NCI-H2107 treated with DMSO at 0.1 percent for 48 hours (cell line): Measurements from ENCODE around the gene SCART1.
"Not testable (repeated sequence)": the region's sequence is repeated elsewhere in the genome, so short reads cannot be mapped to it uniquely, and the experiment has no call there.

ENCODE experiments used
- DNase-seq: peaks from one replicate; lab custom pipeline; 2025; ENCODE audit not compliant: unreplicated experiment; lab: John Stamatoyannopoulos, UW

Gene SCART1

DNA sequence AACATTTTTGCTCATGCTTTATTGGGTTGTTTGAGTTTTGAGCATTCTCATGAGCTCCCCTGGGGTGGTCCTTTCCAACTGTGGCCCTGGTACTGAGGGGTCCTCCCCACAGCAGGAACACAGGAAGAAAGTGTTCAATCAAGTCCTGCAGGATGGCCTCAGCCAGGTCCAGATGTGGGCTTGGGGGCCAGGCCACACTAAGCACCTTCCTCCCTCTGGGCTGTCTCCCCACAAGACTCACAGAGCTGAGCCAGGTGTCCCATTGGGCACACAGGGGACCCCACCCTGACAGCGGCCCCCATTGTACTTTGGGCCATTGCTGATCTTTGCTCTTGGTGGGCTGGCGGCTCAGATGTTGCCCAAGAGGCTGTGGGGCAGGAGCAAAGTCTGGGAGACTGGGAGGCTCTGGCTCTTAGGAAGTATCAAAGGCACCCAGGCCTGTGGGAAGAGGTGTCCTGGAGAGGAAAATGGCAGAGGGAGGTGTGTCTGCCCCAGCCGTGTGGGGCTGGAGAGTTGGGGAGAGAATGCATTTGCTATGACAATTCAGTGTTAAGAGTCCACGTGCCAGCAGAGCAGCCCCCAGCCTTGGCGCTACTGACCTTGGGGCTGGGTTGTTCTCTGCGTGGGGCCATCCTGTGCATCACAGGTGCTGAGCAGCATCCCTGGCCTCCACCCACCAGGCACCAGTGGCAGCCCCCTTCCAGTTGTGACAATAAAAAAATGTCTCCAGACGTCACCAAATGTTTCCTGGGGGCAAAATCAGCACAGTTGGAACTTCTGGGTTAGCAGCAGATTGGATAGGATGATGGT lies 17.8 kb downstream of the SCART1 start:
- DNase-seq = no peak

DNA sequence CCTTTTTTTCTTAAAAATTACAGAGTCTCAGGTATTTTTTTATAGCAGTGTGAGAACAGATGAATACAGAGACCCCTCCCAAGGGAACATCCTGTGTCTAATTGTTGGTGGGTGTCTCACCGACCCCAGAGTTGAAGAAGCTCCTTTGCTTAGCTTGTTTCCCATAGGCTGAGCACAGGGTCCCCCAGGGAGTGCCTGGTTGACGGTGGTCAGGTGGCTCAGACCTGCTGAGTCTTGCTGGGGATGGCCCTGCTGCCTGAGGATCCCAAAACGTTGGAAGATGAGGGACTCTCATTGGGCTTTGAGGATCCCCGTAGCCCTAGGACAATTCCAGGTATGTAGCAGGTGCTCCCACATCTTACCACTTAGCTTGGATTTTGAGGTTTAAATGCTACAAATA lies 19.5 kb downstream of the SCART1 start:
- DNase-seq = no peak

DNA sequence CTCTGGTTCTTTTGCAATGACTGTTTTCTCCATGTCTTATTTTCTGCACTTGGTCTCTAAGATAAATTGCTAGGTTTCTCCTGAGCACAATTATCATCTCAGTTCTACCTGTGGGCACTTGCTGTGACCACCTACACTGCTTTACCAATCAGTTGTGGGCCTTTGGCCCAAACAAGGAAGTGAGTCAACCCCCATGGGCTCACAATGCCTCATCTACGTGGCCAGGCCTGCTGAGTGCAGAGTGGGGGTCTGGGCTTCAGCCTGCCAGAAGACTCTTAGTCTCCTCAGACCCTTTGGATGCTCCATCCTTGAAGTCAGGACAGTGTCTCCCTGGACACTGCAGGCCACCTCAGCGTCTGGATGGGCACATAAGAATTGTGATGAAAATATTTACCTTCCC lies 20.3 kb downstream of the SCART1 start:
- no peak for DNase-seq

DNA sequence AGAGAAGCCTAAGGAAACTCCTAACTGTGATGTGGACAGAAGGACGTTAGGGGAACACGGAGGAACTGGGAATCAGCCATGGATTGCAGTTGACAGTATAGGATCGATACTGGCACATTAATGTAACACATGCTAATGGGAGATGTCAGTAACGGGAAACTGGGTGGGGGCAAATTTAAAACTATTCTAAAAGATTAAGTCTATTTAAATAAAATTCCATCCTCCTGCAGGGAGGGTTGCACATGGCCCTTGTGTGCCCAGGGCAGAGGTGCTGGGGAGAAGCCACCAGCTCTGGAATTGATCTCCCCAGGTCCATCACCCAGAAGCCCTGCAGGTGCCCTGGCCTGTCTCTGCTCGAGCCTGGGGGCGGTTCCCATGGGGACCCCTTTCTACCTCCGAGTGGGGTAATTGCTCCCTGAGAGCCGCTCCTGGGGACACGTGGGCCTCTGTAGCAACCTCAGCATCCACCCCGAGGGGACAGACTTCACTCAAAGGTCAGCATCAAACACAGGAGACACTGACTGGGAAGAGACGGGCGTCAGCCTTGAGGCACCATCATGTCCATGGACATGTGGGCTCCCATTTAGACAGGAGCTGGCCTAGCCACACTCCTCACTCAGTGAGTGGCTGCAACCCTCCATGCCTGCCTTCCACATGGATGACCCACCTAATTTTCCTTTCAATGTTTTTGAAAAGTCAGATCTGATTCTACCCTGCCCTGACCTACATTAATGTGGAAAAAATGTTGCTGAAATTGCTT lies 21.1 kb downstream of the SCART1 start:
- no peak for DNase-seq

DNA sequence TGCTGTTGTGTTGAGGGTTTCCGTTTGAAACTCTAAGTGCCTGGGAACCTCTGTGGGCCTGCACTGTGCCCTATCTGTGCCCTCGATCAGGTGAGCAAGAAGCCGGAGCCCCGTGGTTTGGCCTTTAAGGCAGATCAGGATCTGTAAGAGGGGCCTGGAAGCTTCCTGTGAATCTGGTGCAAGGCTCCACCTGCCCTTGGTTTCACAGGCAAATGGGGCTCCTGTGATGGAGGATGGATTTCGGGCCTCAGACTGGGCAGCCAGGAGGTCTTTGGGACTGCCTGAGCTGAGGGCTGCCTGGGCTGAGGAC lies 21.6 kb downstream of the SCART1 start:
- DNase-seq = no peak

DNA sequence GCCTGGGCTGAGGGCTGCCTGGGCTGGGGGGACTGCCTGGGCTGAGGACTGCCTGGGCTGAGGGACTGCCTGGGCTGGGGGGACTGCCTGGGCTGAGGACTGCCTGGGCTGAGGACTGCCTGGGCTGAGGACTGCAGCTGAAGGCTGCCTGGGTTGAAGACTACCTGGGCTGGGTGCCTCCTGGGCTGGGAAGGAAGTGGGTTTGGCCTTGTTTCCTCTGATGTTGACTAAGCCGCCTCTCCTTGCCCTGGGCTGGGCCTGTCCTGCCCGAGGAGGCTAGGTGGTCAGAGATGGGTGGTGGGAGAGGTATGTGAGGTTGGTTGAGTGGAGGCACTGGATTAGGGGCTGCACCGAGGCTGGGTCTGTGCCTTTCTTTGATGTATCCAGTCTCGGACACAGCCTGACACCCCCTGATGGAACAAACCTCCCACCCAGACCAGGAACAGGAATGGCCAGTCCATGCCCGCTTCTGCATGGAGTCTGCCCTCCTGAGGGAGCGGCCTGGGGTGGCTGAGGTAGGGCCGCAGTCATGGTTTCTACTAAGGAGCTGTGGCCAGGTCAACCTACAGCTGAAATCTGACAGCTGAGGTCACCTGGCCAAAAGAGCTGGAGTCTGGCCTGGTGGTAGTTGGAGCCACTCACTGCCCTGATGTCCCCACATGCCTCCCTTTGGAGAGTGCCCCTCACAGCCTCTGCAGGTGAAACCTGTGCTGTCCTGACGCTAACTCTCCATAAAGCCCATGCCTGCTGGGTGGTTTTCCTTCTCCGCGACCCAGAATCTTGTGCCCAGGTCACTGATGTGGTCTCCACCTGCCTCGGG lies 22.3 kb downstream of the SCART1 start:
- no peak for DNase-seq

DNA sequence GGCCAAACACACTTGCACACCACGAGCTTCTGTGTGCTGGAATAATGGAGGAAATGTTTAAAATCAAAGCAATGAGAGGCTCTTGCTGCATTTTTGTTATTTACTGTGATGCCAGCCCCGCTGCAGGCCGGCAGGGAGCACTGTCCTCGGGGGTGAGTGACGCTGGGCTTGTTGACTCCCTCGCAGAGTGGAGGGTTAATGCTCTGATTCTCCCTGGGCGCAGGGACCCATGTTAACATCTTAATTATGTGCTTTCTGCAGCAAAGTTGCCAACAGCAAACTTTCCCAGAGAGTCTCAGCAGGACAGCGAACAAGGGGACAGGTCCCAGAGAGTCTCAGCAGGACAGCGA lies 22.9 kb downstream of the SCART1 start:
- no peak for DNase-seq

DNA sequence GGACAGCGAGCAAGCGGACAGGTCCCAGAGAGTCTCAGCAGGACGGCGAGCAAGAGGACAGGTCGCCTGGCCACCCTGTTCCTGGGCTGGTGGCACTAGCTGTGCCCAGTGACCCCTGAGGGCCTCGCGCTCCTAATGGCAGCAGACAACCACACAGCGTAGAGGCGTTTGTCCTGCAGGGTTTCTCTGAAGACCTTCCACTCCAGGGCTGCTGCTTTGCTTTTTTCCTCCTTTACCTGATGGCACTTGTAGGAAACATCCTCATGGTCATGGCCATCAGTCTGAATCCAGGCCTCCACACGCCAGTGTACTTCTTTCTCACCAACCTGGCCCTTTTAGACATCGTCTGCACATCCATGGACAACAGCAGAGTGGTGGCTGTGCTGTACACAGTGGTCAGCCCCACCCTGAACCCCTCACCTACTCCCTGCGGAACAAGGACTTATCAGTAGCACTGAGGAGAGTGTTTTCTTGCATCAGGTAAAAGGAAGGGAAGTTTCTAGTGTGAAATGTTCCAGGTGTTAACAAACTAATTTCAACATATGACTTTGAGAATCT lies 27.4 kb downstream of the SCART1 start:
- DNase-seq = no peak

DNA sequence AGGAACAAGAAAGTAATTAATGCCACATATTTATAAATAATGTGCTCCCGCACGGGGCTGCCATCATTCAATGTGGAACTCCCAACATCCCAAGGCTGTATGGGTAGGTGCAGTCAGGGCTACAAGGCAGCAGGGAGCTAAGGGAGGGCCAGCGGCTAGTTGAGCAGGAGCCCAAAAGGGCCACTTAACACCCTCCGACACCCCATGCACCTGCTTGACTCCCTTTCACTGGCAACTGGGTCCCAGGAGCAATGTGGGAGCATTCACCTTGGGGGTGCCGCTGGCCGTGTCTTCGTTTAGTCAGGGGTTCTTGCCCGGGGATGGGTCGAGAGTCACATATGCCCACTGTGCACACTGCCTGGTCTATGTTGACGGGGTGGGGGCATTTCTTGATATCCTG lies 27.9 kb downstream of the SCART1 start:
- DNase-seq = no peak

DNA sequence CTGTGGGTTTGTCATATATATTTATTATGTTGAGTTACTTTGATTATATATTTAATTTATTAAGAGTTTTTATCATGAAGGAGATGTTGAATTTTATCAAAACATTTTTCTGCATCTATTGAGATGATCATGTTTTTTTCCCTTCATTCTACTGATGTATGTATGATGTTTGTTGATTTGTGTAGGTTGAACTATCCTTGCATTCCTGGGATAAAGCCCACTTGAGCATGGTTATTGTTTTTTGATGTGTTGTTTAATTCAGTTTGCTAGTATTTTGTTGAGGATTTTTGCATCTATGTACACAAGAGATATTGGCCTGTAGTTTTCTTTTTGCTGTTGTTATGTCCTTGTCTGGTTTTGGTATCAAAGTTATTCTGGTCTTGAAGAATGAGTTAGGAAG lies 31.1 kb downstream of the SCART1 start:
- no peak for DNase-seq

DNA sequence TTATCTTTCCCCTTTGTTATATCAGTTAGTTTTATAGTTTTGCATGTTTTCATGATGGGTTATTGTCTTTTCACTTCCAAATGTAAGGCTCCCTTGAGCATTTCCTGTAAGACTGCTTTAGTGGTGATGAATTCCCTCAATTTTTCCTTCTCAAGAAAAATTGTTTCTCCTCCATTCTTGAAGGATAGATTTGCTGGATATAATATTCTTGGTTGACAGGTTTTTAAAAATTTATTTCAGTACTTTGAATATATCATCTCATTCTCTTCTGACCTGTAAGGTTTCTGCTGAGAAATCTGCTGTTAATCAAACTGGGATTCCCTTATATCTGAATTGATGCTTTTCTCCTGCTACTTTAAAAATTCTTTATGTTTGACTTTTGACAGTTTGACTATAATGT lies 33.3 kb downstream of the SCART1 start:
- no peak for DNase-seq

DNA sequence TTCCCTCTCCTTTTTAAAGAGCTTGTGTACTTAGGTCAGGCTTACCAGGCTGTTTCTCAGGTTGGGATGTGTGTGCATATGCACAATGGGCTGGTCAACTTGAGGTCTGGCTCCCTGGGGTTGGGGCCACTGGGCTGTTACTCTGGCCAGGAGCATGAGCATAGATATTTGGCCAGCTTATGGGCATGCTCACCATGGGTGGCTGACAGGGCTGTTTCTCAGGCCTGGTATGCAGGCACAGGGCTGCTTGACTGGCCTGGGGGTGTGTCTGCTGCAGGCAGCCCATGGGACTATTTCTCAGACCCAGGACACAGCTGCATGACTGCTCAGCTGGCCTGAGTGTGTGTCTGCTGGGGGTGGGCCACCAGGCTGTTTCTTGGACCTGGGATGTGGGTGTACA lies 34.6 kb downstream of the SCART1 start:
- no peak for DNase-seq

DNA sequence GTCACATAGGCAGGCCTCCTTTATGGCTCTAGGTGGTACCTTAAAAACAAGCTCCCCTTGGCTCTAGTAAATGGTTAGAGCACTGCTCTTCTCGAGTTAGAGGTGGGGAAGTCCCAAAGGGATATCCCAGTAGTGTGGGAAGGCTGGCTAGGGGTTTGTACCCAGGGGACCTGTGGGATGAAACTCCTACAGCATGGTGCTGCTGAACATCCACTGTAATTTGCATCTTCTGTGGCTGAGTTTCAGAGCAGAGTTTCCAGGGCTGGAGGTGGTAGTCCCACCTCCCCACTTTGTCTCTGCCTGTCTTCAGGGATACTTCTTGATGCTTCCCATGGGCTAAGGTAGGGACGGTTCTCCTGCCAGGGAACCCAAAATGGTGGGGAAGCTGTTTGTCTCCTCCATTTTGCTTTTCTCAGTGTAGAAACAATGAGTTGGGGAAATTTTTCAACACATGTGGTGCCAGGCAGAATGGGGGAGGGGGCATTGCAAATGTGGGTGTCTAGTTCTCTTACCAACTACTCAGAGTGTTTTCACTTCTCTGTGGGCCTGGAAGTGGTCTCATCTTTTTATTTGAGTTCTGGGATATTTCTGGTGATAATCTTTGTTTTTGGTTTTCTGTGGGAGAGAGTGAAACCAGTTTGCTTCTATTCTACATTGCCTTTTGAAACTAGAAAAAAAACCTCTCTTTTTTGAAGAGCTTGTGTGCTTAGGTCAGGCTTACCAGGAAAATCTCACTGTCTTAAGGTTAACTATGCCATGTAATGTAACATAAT lies 36.3 kb downstream of the SCART1 start:
- DNase-seq = no peak

DNA sequence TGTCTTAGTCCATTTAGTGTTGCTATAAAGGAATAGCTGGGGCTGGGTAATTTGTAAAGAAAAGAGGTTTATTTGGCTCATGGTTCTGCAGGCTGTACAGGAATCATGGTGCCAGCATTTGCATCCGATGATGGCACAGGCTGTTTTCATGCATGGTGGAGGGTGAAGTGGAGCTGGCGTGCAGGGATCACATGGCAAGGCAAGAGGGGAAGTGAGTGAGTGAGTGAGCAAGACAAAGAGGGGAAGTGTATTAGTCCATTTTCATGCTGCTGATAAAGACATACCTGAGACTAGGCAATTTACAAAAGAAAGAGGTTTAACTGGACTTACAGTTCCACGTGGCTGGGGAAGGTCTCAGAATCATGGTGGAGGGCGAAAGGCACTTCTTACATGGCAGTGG lies 39.8 kb downstream of the SCART1 start:
- not testable (repeated sequence) for DNase-seq

DNA sequence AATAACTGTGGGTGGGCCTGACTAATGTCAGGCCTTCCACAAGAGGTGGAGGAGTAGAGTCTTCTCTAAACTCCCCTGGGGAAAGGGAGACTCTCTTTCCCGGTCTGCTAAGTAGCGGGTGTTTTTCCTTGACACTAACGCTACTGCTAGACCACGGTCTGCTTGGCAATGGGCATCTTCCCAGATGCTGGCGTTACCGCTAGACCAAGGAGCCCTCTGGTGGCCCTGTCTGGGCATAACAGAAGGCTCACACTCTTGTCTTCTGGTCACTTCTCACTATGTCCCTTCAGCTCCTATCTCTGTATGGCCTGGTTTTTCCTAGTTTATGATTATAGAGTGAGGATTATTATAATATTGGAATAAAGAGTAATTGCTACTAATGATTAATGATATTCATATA lies 43.6 kb downstream of the SCART1 start:
- DNase-seq = not testable (repeated sequence)

DNA sequence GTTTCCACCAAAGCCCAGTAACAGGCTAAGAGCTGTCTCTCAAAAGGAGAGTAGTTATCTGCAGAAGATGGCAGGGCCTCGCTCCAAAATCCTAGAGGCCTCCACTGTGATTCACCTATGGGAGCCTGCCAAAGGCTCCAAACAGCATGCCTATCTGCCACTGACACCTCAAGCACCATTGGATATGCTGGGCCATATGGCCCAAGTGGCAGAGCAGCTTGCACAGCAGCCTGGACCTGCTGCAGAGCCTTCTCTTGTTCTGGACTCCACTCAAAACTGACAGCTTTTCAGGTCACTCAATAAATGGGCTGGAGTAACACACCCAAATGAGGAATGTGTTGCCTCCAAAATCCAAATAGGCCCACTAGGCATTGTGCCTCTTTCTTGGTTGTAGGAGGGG lies 45.4 kb downstream of the SCART1 start:
- DNase-seq = not testable (repeated sequence)

DNA sequence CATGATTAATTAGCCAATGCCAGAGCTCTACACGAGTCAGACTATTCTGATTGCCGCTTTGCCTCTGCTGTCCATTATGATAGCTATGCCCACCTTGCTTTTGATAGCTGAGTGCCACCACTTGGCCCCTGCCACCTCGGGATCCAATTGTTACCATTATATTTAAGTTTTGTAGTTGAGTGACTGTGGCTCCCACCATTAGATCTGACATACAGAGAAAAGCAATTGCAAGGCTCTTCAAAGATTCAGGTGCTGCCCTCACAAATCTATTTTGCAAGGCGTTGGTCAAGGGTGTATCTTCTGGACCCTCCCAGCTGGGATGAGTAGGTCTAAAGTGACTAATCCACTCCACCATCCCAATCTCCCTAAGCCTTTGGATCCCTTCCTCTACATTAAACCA lies 47.2 kb downstream of the SCART1 start:
- not testable (repeated sequence) for DNase-seq

DNA sequence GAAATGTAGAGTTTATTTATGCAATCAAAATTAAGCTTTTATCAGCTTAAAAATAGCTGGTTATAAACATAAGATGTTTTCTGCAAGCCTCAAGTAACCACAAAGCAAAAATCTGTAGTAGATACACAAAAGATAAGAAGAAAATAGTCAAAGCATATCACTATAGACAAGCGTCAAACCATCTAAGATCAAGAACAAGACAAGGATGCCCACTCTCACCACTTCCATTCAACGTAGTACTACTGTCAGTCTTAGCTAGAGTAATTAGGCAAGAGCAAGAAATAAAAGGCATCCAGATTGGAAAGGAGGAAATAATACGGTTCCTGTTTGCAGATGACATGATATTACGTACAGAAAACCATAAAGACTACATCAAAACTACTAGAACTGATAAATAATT lies 56.0 kb downstream of the SCART1 start:
- DNase-seq = no peak

DNA sequence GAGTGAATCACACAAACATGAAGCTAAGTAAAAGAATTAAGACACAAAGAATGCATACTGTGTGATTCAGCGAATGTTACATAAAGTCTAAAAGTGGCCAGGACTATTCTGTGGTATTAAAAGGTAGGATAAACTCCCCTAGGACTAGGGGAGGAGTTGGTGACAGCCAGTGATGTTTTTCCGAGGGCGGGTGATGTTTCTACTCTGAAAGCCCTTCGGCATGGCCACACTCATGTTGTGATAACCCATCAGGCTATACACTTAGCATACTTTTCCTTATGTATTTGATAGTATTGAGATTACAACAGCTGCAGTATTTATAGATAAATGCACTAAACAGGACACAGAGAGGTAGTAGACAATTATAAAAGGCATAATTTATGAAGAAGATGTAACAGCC lies 57.7 kb downstream of the SCART1 start:
- DNase-seq = no peak

DNA sequence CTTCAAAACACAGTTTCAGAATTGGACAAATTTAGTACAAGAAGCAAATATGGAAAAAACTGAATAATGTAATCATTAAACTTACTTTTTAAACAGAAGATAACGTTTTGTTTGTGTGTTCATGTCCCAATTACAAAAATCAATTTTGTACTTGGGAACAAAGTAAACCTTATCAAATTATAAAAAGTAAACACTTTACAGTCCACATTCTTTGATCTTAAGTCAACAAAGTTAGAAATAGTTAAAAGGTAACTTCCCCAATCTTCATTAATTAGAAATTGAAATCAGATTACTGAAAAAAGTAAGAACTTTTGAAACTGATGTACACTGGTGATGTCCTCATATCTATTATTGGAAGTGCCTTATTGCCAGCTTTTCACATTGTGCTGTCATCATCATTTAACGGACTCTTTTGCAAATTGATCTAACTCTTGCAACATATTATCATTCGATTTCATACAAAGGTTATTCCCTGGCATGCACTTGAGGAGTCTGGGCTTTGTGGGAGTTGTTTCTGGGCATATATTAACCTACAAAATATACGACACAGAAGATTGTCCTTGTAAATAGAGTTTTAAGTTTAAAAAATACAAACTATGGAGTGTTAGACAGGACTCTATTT lies 58.3 kb downstream of the SCART1 start:
- no peak for DNase-seq
